CD14-positive monocyte (primary cell): ENCODE results near the gene CCDC88C. TPM values are rescaled to one million over a fixed set of nuclear protein-coding genes. Genes with fewer than 3 reads are reported as not detected.

Experiments
- DNase-seq, 3 donors: peaks; one replicate each; pipeline ENCODE4 v3.0.0-alpha.2; 2011 to 2022
- H2AFZ ChIP-seq: 2 replicates; pipeline ENCODE4 v1.6.0; 2012; ENCODE audit warnings: mild to moderate bottlenecking, low read depth, low read length, inconsistent platforms; ENCODE audit not compliant: insufficient read depth, poor library complexity, severe bottlenecking
- H3K27ac ChIP-seq, 2 donors: 1 replicate in 1 of 2; 2 replicates in 1 of 2; pipeline ENCODE4 v1.5.1; 2012 to 2013; ENCODE audit warnings: low read length in 2 of 2, control low read depth in 1 of 2, inconsistent platforms in 1 of 2, low read depth in 1 of 2, mild to moderate bottlenecking in 1 of 2
- H3K27me3 ChIP-seq, 2 donors: one replicate each; pipeline versions ENCODE4 v1.6.0 to v1.6.1; 2011 to 2013; ENCODE audit warnings: low read length in 2 of 2; ENCODE audit not compliant: control insufficient read depth in 2 of 2, insufficient read depth in 2 of 2
- H3K36me3 ChIP-seq, 2 donors: replicated peaks in 1 of 2; 1 replicate in 1 of 2; 2 replicates in 1 of 2; pipeline versions ENCODE4 v1.5.1 to v1.6.1; 2012 to 2013; ENCODE audit warnings: low read length in 2 of 2, control low read depth in 1 of 2, inconsistent platforms in 1 of 2, mild to moderate bottlenecking in 1 of 2; ENCODE audit not compliant: insufficient read depth in 2 of 2, control insufficient read depth in 1 of 2
- H3K4me1 ChIP-seq, 2 donors: 1 replicate in 1 of 2; 2 replicates in 1 of 2; pipeline versions ENCODE4 v1.5.1 to v1.6.1; 2012 to 2013; ENCODE audit warnings: low read length in 2 of 2, control low read depth in 1 of 2, inconsistent platforms in 1 of 2, mild to moderate bottlenecking in 1 of 2, moderate library complexity in 1 of 2; ENCODE audit not compliant: insufficient read depth in 2 of 2, control insufficient read depth in 1 of 2
- H3K4me2 ChIP-seq: replicated peaks from 2 replicates; pipeline ENCODE3; 2012; ENCODE audit warnings: low read length, moderate library complexity, mild to moderate bottlenecking; ENCODE audit not compliant: poor library complexity, severe bottlenecking; ENCODE audit errors: extremely low read depth
- H3K4me3 ChIP-seq, 3 experiments: fragments of 200-600 bp in 1 of 3; sonication (generic) in 1 of 3; replicated peaks in 1 of 3; 1 replicate in 2 of 3; 2 replicates in 1 of 3; pipeline ENCODE4 v1.5.1; 2011 to 2013; ENCODE audit warnings: low read length in 3 of 3, mild to moderate bottlenecking in 3 of 3, control low read depth in 2 of 3, low read depth in 2 of 3, inconsistent platforms in 1 of 3, moderate library complexity in 1 of 3
- H3K79me2 ChIP-seq: 2 replicates; pipeline ENCODE4 v1.6.0; 2012; ENCODE audit warnings: mild to moderate bottlenecking, control low read depth, inconsistent platforms, low read length, moderate library complexity; ENCODE audit not compliant: insufficient read depth
- H3K9ac ChIP-seq: 2 replicates; pipeline ENCODE4 v1.6.0; 2017; ENCODE audit warnings: low read length, mild to moderate bottlenecking; ENCODE audit not compliant: insufficient read depth, poor library complexity, severe bottlenecking
- H3K9me3 ChIP-seq, 2 donors: replicated peaks in 1 of 2; 1 replicate in 1 of 2; 2 replicates in 1 of 2; pipeline versions ENCODE4 v1.5.1 to v1.6.1; 2012 to 2013; ENCODE audit warnings: low read length in 2 of 2, control low read depth in 1 of 2; ENCODE audit not compliant: control insufficient read depth in 1 of 2, insufficient read depth in 1 of 2
- H4K20me1 ChIP-seq: 2 replicates; pipeline ENCODE4 v1.6.0; 2012; ENCODE audit warnings: mild to moderate bottlenecking, low read length, control low read depth, moderate library complexity; ENCODE audit not compliant: insufficient read depth
- H3K27ac Mint-ChIP-seq, 7 donors: one replicate each; pipeline ENCODE4 v1.8.0; 2020; ENCODE audit warnings: mild to moderate bottlenecking in 7 of 7, mixed read lengths in 7 of 7, moderate library complexity in 6 of 7, inconsistent platforms in 2 of 7
- H3K27me3 Mint-ChIP-seq, 3 donors: one replicate each; pipeline ENCODE4 v1.8.0; 2021 to 2022; ENCODE audit warnings: low read depth in 3 of 3, mild to moderate bottlenecking in 3 of 3, mixed read lengths in 3 of 3, moderate library complexity in 3 of 3, inconsistent platforms in 1 of 3
- H3K36me3 Mint-ChIP-seq, 2 donors: one replicate each; pipeline ENCODE4 v1.8.0; 2020; ENCODE audit warnings: mixed read lengths in 2 of 2, inconsistent platforms in 1 of 2, mild to moderate bottlenecking in 1 of 2
- H3K4me1 Mint-ChIP-seq: one replicate; pipeline ENCODE4 v1.8.0; 2020; ENCODE audit warnings: mild to moderate bottlenecking, mixed read lengths
- H3K4me3 Mint-ChIP-seq, 2 donors: one replicate each; pipeline ENCODE4 v1.8.0; 2020; ENCODE audit warnings: mild to moderate bottlenecking in 2 of 2, mixed read lengths in 2 of 2, moderate library complexity in 1 of 2
- H3K9me3 Mint-ChIP-seq, 7 donors: one replicate each; pipeline ENCODE4 v1.8.0; 2020 to 2022; ENCODE audit warnings: mixed read lengths in 7 of 7, mild to moderate bottlenecking in 6 of 7, moderate library complexity in 6 of 7, inconsistent platforms in 2 of 7
- WGBS: methylation state at CpG from one replicate; pipeline ENCODE4 v1.1.5; 2013; ENCODE audit warnings: missing lambda C conversion rate; ENCODE audit not compliant: insufficient coverage; 5-methylcytosine and 5-hydroxymethylcytosine counted together
- intact Hi-C, 2 donors: fragments of 100-400 bp; cut with micrococcal nuclease; formaldehyde crosslinking; loops; one replicate each; pipeline versions ENCODE4 v1.15.0 to v1.15.1; 2023
- polyA plus RNA-seq, 3 donors: library from polyadenylated mRNA; depleted of rRNA in 1 of 3; unstranded in 2 of 3; stranded (reverse) in 1 of 3; fragments of 300-500 nt in 2 of 3; fragments of >200 nt in 1 of 3; fragmentation: Illumina TruSeq in 2 of 3; gene quantifications; 1 replicate in 2 of 3; 2 replicates in 1 of 3; pipeline ENCODE4 v1.2.3, GENCODE V29; 2012 to 2021
- TF ChIP-seq, protein P1 (sequence below): fragments of 200-600 bp; IDR thresholded peaks from one replicate; pipeline ENCODE4 v1.8.0; 2022; ENCODE audit warnings: antibody characterized with exemption, mild to moderate bottlenecking

The CCDC88C gene
- polyA plus RNA-seq, 3 donors = 11.6 to 69.7 (median 12.3) TPM

DNA sequence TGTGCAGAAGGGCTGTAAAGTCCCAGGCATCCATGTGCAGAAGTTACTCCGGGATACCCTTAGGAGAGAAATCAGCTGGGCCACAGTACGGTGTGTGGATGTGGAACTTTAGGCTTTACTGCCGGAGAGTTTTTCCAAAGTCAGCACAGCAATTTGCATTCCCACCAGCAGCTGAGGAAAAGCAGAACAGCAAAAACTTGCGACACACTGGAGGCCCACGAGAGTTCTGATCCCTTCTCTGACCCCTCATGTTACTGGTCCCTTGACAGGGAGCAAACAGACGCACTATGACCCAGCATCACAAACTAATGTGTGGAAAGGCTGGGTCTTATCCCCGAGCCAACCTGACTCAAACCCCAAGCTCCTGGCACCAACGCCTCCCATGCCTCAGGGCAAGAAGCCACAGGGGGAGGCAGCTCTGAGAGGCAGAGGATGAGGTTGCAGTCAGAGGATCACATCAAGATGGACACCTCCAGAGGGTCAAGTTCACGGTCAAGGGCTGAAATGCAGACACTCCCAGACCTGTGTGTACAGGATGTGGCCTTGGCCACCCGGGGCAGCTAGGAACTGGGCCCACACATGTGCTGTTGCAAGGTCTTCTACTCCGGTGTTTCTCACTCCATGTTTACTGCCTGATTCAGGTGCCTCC, 38.6 kb downstream of the CCDC88C start:
- H3K79me2 ChIP-seq = peaks cover 99% of the 10 kb centered on the region
- H3K9me3 ChIP-seq = no peaks in the 10 kb centered on the region
- Mint-ChIP-seq H3K4me1 (peaks cover 98% of the 10 kb centered on the region), H3K27ac (peak overlapping the region; percentile 92 to 98 (median 97)), H3K36me3 (peaks cover 55 to 72% of the 10 kb centered on the region in 2 donors), H3K27me3 (peaks cover 0 to 2% (median 0%) of the 10 kb centered on the region in 3 donors), H3K9me3 (no peaks in the 10 kb centered on the region), H3K4me3 (peak overlapping the region; percentile 43 to 63)
- intact Hi-C loops = loop anchor here in 1 of 2 donors (2.0 kb wide), 1 partner anchor 18 kb away; no protein-coding TSS in a partner anchor
- peak overlapping the region; percentile 60 for H3K9ac ChIP-seq
- DNase-seq = peak; percentile 72 to 79 (median 77)
- H3K27ac ChIP-seq = peak overlapping the region; percentile 76 to 94
- H3K4me3 ChIP-seq = peak overlapping the region in 1 of 3 experiments; percentile 60
- TF ChIP-seq, protein P1, sequence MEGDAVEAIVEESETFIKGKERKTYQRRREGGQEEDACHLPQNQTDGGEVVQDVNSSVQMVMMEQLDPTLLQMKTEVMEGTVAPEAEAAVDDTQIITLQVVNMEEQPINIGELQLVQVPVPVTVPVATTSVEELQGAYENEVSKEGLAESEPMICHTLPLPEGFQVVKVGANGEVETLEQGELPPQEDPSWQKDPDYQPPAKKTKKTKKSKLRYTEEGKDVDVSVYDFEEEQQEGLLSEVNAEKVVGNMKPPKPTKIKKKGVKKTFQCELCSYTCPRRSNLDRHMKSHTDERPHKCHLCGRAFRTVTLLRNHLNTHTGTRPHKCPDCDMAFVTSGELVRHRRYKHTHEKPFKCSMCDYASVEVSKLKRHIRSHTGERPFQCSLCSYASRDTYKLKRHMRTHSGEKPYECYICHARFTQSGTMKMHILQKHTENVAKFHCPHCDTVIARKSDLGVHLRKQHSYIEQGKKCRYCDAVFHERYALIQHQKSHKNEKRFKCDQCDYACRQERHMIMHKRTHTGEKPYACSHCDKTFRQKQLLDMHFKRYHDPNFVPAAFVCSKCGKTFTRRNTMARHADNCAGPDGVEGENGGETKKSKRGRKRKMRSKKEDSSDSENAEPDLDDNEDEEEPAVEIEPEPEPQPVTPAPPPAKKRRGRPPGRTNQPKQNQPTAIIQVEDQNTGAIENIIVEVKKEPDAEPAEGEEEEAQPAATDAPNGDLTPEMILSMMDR = no peak
- peaks cover 0 to 28% of the 10 kb centered on the region in 2 donors for H3K36me3 ChIP-seq
- peak overlapping the region; percentile 67 for H3K4me2 ChIP-seq
- H4K20me1 ChIP-seq = peaks cover 48% of the 10 kb centered on the region
- no peaks in the 10 kb centered on the region for H3K27me3 ChIP-seq
- no peak overlapping the region for H2AFZ ChIP-seq
- H3K4me1 ChIP-seq = peaks cover 91 to 97% of the 10 kb centered on the region in 2 donors
- 5% methylated on average over 5 of the region's 11 CpGs for whole genome bisulfite sequencing

GRCh38 chr14:91377700-91378652, 39.6 kb downstream of the CCDC88C start:
- Histone ChIP-seq H3K4me2 (peak overlapping the region; percentile 67), H4K20me1 (peaks cover 37% of the 10 kb centered on the region), H3K9me3 (no peaks in the 10 kb centered on the region), H3K4me3 (peak overlapping the region in 1 of 3 experiments; percentile 60), H3K27ac (peak overlapping the region; percentile 76 to 94), H3K36me3 (peaks cover 0 to 18% of the 10 kb centered on the region in 2 donors), H3K27me3 (no peaks in the 10 kb centered on the region), H2AFZ (no peak overlapping the region), H3K4me1 (peaks cover 99 to 100% of the 10 kb centered on the region in 2 donors), H3K9ac (peak overlapping the region; percentile 60), H3K79me2 (peaks cover 99% of the 10 kb centered on the region)
- H3K4me3 Mint-ChIP-seq = peak overlapping the region; percentile 64 to 83
- TF ChIP-seq, protein P1 = no peak
- peaks cover 0 to 2% (median 0%) of the 10 kb centered on the region in 3 donors for H3K27me3 Mint-ChIP-seq
- intact Hi-C loops = loop anchor here in 1 of 2 donors (2.0 kb wide), 1 partner anchor 17 kb away; no protein-coding TSS in a partner anchor
- WGBS = 14% methylated on average over 8 of the region's 15 CpGs
- H3K27ac Mint-ChIP-seq = peak overlapping the region; percentile 92 to 98 (median 97)
- H3K9me3 Mint-ChIP-seq = no peaks in the 10 kb centered on the region
- peaks cover 100% of the 10 kb centered on the region for H3K4me1 Mint-ChIP-seq
- peak; percentile 77 to 81 (median 81) for DNase-seq
- peaks cover 47 to 63% of the 10 kb centered on the region in 2 donors for H3K36me3 Mint-ChIP-seq
